ENCODE data around the gene PORCN. TPM values are rescaled to one million over a fixed set of nuclear protein-coding genes. Genes with fewer than 3 reads are reported as not detected.

PORCN gene
- total and polyA plus RNA-seq, 2 of the 4 experiments (the other 2 are of a cell fraction) = 4.1 to 10.1 TPM

DNA sequence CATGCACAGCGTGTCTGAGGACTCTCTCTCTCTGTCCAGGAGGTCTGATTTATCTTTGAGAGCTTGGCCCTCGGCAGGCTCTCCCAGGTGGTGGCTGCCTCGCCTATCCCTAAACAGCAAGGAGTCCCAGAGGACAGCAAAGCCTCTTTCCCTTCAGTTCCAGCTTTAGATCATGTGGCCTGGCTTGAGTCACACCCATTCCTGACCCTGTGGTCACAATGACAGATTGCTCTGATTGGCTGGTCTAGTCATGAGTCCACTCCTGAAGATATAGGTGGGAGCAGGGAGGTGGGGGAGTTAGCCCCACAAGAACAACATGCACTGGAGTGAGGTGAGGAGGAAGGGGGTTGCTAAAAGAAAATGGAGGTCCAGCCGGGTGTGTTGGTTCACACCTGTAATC is 12.1 kb upstream of the PORCN start:
- H4K5ac ChIP-seq (ENCODE audit: low read depth, low read length) = no peak overlapping the region
- H3K9ac ChIP-seq (ENCODE audit: low read depth, low read length) = no peak overlapping the region
- CTCF ChIA-PET = no interaction called here
- DNase-seq (peak; percentile 33), ATAC-seq (ENCODE audit: low read depth) (no peak)
- peak overlapping the region; percentile 65 for H2AFZ ChIP-seq (replicated peaks; ENCODE audit: low read length, poor library complexity)
- in situ Hi-C loops (cut with MboI; ENCODE audit: low sequenced_read_pairs) (loop anchor here (10.0 kb wide), 1 partner anchor 412 kb away; no protein-coding TSS in a partner anchor), intact Hi-C loops (cut with micrococcal nuclease) (no loop called here), dilution Hi-C loops (cut with HindIII; ENCODE audit: low sequenced_read_pairs, unreplicated experiment) (no loop called here)
- POLR2A ChIA-PET (ENCODE audit: unreplicated experiment) = no interaction called here
- no peaks in the 10 kb centered on the region for H3K9me3 ChIP-seq (ENCODE audit: control insufficient read depth, insufficient read depth, low read length)
- peaks cover 8% of the 10 kb centered on the region for H3K9me1 ChIP-seq (ENCODE audit: insufficient read depth, low read length)
- H3K79me1 ChIP-seq (ENCODE audit: low read depth in 1 of 2, low read length in 2 of 2) = no peaks in the 10 kb centered on the region
- H2BK20ac ChIP-seq (ENCODE audit: low read depth, low read length) = no peak overlapping the region
- no peak overlapping the region for H4K91ac ChIP-seq (ENCODE audit: insufficient read depth, low read depth, low read length)
- peak overlapping the region; percentile 32 for H2AK5ac ChIP-seq (ENCODE audit: low read depth, low read length)
- H3K14ac ChIP-seq (replicated peaks; ENCODE audit: low read depth, low read length) = no peak overlapping the region
- no peak overlapping the region for H2AK9ac ChIP-seq (replicated peaks; ENCODE audit: low read depth, low read length, poor library complexity)
- BruUV-seq (replicated peaks) = no TSS peak
- no peak overlapping the region for H2BK5ac ChIP-seq (ENCODE audit: low read depth, low read length, poor library complexity, severe bottlenecking)
- H3K4me1 ChIP-seq (ENCODE audit: control insufficient read depth, insufficient read depth, low read length) = peaks cover 6% of the 10 kb centered on the region
- H3K27ac ChIP-seq (ENCODE audit: insufficient read depth, low read length) = no peak overlapping the region
- no peaks in the 10 kb centered on the region for H4K20me1 ChIP-seq (ENCODE audit: insufficient read depth, low read length)
- H3K27me3 ChIP-seq (ENCODE audit: control insufficient read depth, insufficient read depth, low read length) = no peaks in the 10 kb centered on the region
- no peak overlapping the region for H3K4ac ChIP-seq (ENCODE audit: low read depth, low read length)
- no peak overlapping the region for H3K56ac ChIP-seq (ENCODE audit: extremely low read depth, insufficient read depth, low read length)
- WGBS, 2 experiments (ENCODE audit: extremely low coverage in 2 of 2, insufficient read length in 1 of 2) = no CpG with 5 or more reads among the region's 4 CpGs
- H3K18ac ChIP-seq (ENCODE audit: low read depth, low read length) = no peak overlapping the region
- H2BK15ac ChIP-seq (ENCODE audit: low read depth, low read length) = no peak overlapping the region
- TF ChIP-seq USF2 (IDR thresholded peaks at IDR 0.05; ENCODE audit: low read depth, low read length) (peak; percentile 45; the same call in 1 of the 2 replicates), MAZ (IDR thresholded peaks at IDR 0.05; ENCODE audit: borderline replicate concordance, low read depth, low read length) (no peak), FOS (IDR thresholded peaks at IDR 0.05; ENCODE audit: low read depth, low read length) (no peak), CEBPB (IDR thresholded peaks at IDR 0.05; ENCODE audit: low read depth, low read length) (no peak), RCOR1 (IDR thresholded peaks at IDR 0.05; ENCODE audit: insufficient replicate concordance, low read length) (no peak), BHLHE40 (IDR thresholded peaks at IDR 0.05; ENCODE audit: low read depth, low read length) (no peak)
- TF ChIP-seq, protein P1, sequence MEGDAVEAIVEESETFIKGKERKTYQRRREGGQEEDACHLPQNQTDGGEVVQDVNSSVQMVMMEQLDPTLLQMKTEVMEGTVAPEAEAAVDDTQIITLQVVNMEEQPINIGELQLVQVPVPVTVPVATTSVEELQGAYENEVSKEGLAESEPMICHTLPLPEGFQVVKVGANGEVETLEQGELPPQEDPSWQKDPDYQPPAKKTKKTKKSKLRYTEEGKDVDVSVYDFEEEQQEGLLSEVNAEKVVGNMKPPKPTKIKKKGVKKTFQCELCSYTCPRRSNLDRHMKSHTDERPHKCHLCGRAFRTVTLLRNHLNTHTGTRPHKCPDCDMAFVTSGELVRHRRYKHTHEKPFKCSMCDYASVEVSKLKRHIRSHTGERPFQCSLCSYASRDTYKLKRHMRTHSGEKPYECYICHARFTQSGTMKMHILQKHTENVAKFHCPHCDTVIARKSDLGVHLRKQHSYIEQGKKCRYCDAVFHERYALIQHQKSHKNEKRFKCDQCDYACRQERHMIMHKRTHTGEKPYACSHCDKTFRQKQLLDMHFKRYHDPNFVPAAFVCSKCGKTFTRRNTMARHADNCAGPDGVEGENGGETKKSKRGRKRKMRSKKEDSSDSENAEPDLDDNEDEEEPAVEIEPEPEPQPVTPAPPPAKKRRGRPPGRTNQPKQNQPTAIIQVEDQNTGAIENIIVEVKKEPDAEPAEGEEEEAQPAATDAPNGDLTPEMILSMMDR (conservative IDR thresholded peaks at IDR 0.05; ENCODE audit: low read depth, low read length) = no peak
- no peak overlapping the region for H3K23ac ChIP-seq (ENCODE audit: low read depth, low read length)
- no peak overlapping the region for H4K8ac ChIP-seq (ENCODE audit: low read depth in 2 of 2, low read length in 2 of 2)
- H3K4me3 ChIP-seq (ENCODE audit: insufficient read depth, low read depth, low read length) = no peak overlapping the region
- no peak overlapping the region for H3K4me2 ChIP-seq (ENCODE audit: low read depth, low read length)
- no peaks in the 10 kb centered on the region for H3K36me3 ChIP-seq (ENCODE audit: control insufficient read depth, insufficient read depth, low read length)
- H2BK120ac ChIP-seq (ENCODE audit: low read depth, low read length) = no peak overlapping the region
